ENCODE measurements around the gene TRAF4. TPM values are rescaled to one million over a fixed set of nuclear protein-coding genes. Genes with fewer than 3 reads are reported as not detected.

The TRAF4 gene
- total and polyA plus RNA-seq, 2 experiments from 2014 or later, result 66.2 to 99.5 TPM

- no peak overlapping the region for H3K4me2 ChIP-seq
- H3K9me3 ChIP-seq (ENCODE audit: low read depth), result no peaks in the 10 kb centered on the region
- peaks cover 21% of the 10 kb centered on the region for H3K4me1 ChIP-seq (ENCODE audit: insufficient read depth)
- H4K20me1 ChIP-seq (ENCODE audit: insufficient read depth, poor library complexity, severe bottlenecking), result peaks cover 12% of the 10 kb centered on the region
- H3K27ac ChIP-seq, result peak overlapping the region; percentile 100
- no peaks in the 10 kb centered on the region for H3K36me3 ChIP-seq (replicated peaks; ENCODE audit: insufficient read depth, low read depth)
- H2AFZ ChIP-seq, result no peak overlapping the region
- TF ChIP-seq EZH2 (IDR thresholded peaks at IDR 0.05; ENCODE audit: borderline replicate concordance) (no peak), CTCF (IDR thresholded peaks at IDR 0.05; ENCODE audit: poor library complexity) (no peak)
- H3K4me3 ChIP-seq, result no peak overlapping the region
- 86% methylated on average over 19 of the region's 19 CpGs for WGBS (ENCODE audit: low lambda C conversion rate, missing lambda C conversion rate)
- peak; percentile 14 for DNase-seq (ENCODE audit: low spot score)
- peaks cover 31% of the 10 kb centered on the region for H3K79me2 ChIP-seq
- no peaks in the 10 kb centered on the region for H3K27me3 ChIP-seq
- H3K9me2 ChIP-seq (replicated peaks; ENCODE audit: insufficient read depth), result no peaks in the 10 kb centered on the region
Observed at GRCh38 chr17:28741358-28742349, 2.2 kb upstream of the TRAF4 start.

DNA sequence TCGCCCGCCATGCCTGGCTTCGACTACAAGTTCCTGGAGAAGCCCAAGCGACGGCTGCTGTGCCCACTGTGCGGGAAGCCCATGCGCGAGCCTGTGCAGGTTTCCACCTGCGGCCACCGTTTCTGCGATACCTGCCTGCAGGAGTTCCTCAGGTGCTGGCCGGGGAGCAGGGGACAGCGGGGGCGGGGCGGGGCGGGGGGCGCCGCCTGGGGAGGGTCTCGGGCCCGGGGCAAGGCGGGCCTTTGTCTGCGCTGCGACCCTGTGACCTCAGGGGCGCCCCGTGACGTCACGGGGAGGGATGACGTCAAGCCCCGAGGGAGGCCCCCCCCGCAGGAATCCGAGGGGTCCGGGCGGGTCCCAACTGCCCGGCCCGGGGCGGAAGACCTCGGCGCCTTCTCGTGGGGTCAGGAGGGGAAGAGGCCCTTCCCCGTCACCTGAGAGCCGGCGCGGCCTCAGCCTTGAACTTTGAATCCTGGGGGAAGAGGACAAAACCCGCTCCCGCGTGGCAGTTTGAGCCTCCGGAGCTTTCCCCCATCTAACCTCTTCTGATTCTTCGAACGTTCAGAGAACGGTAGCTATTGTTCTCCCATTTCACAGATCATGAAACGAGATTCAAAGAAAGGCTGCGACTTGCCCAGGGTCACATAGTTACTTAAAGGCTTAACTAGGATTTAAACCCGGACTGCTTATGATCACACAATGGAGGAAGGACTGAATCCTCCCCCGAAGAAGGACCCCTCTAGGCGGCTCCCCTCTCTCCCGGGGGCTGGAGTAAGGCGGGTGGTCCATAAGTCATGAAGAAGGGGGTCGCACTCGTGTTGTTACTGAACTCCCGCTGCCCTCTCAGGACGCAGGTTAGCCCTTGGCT is 527 bp downstream of the TRAF4 start:
- TF ChIP-seq EZH2phosphoT487 (IDR thresholded peaks at IDR 0.05; ENCODE audit: low read depth, severe bottlenecking, unreplicated experiment) (no peak), EZH2 (IDR thresholded peaks at IDR 0.05; ENCODE audit: borderline replicate concordance) (no peak), CTCF (IDR thresholded peaks at IDR 0.05; ENCODE audit: poor library complexity) (no peak)
- H3K27ac ChIP-seq, result peak overlapping the region; percentile 100
- H2AFZ ChIP-seq, result no peak overlapping the region
- H4K20me1 ChIP-seq (ENCODE audit: insufficient read depth, poor library complexity, severe bottlenecking), result peaks cover 31% of the 10 kb centered on the region
- peak overlapping the region; percentile 54 for H3K4me3 ChIP-seq
- peaks cover 33% of the 10 kb centered on the region for H3K4me1 ChIP-seq (ENCODE audit: insufficient read depth)
- DNase-seq (ENCODE audit: low spot score), result peak; percentile 90
- H3K9me3 ChIP-seq (ENCODE audit: low read depth), result no peaks in the 10 kb centered on the region
- H3K4me2 ChIP-seq, result peak overlapping the region; percentile 97
- under 1% methylated on average over 46 of the region's 61 CpGs for WGBS (ENCODE audit: low lambda C conversion rate, missing lambda C conversion rate)
- H3K79me2 ChIP-seq, result peaks cover 54% of the 10 kb centered on the region
- H3K36me3 ChIP-seq (replicated peaks; ENCODE audit: insufficient read depth, low read depth), result no peaks in the 10 kb centered on the region
- no peaks in the 10 kb centered on the region for H3K27me3 ChIP-seq
- H3K9me2 ChIP-seq (replicated peaks; ENCODE audit: insufficient read depth), result no peaks in the 10 kb centered on the region

- Histone ChIP-seq H3K4me3 (peak overlapping the region; percentile 54), H3K79me2 (peaks cover 55% of the 10 kb centered on the region), H3K36me3 (replicated peaks; ENCODE audit: insufficient read depth, low read depth) (no peaks in the 10 kb centered on the region), H4K20me1 (ENCODE audit: insufficient read depth, poor library complexity, severe bottlenecking) (peaks cover 36% of the 10 kb centered on the region), H2AFZ (no peak overlapping the region), H3K27me3 (no peaks in the 10 kb centered on the region), H3K4me1 (ENCODE audit: insufficient read depth) (peaks cover 33% of the 10 kb centered on the region), H3K9me2 (replicated peaks; ENCODE audit: insufficient read depth) (no peaks in the 10 kb centered on the region), H3K4me2 (peak overlapping the region; percentile 97), H3K9me3 (ENCODE audit: low read depth) (no peaks in the 10 kb centered on the region), H3K27ac (peak overlapping the region; percentile 100)
- WGBS (ENCODE audit: low lambda C conversion rate, missing lambda C conversion rate), result 2% methylated on average over 25 of the region's 31 CpGs
- peak; percentile 85 for DNase-seq (ENCODE audit: low spot score)
- TF ChIP-seq EZH2 (IDR thresholded peaks at IDR 0.05; ENCODE audit: borderline replicate concordance) (no peak), EZH2phosphoT487 (IDR thresholded peaks at IDR 0.05; ENCODE audit: low read depth, severe bottlenecking, unreplicated experiment) (no peak), CTCF (IDR thresholded peaks at IDR 0.05; ENCODE audit: poor library complexity) (no peak)
Observed at GRCh38 chr17:28744972-28745785, 1.4 kb downstream of the TRAF4 start.
